ENCODE data around the gene SCLY. TPM values are rescaled to one million over a fixed set of nuclear protein-coding genes. Genes with fewer than 3 reads are reported as not detected.

Gene SCLY
- total and polyA plus RNA-seq, 2 of the 13 experiments (the other 11 are each of a cell fraction or from before 2014, with no cell fraction given) = 27.9 to 38.6 TPM

DNA sequence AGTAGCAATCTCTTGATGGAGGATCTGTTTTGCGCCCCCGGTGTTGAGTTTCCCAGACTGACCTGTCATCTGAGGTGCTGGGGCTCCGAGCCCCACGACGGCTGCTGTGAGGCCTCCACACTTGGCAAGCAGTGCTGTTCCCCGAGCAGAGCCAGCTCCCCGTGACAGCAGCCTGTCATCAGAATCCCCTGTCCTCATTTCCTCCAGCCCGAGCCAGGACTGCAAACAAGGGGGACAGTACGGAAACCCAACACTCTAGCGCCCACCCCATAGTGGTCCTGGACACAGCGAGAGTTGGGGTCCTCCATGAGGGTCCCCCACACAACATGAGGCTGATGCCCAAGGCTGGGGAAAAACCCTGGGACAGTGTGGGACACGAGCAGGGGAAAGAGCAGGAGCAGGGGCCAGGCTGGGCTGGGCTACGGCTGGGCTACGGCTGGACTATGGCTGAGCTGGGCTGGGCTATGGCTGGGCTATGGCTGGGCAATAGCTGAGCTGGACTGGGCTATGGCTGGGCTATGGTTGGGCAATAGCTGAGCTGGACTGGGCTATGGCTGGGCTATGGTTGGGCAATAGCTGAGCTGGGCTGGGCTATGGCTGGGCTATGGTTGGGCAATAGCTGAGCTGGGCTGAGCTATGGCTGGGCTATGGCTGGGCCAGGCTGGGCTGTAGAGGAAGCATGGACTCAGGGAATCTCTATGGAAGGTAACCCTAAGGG lies 76.2 kb downstream of the SCLY start (continued):
- TF ChIP-seq, protein P1, sequence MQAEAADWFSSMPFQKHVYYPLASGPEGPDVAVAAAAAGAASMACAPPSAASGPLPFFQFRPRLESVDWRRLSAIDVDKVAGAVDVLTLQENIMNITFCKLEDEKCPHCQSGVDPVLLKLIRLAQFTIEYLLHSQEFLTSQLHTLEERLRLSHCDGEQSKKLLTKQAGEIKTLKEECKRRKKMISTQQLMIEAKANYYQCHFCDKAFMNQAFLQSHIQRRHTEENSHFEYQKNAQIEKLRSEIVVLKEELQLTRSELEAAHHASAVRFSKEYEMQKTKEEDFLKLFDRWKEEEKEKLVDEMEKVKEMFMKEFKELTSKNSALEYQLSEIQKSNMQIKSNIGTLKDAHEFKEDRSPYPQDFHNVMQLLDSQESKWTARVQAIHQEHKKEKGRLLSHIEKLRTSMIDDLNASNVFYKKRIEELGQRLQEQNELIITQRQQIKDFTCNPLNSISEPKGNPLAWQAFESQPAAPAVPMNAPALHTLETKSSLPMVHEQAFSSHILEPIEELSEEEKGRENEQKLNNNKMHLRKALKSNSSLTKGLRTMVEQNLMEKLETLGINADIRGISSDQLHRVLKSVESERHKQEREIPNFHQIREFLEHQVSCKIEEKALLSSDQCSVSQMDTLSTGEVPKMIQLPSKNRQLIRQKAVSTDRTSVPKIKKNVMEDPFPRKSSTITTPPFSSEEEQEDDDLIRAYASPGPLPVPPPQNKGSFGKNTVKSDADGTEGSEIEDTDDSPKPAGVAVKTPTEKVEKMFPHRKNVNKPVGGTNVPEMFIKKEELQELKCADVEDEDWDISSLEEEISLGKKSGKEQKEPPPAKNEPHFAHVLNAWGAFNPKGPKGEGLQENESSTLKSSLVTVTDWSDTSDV (CRISPR knock-in tag; IDR thresholded peaks at IDR 0.05) = no peak
- TF ChIP-seq KLF12 (CRISPR knock-in tag; IDR thresholded peaks at IDR 0.05; ENCODE audit: borderline replicate concordance) (no peak), KAT2B (IDR thresholded peaks at IDR 0.05; ENCODE audit: borderline replicate concordance, low read depth, low read length) (no peak), ZNF296 (CRISPR knock-in tag; conservative IDR thresholded peaks at IDR 0.05) (no peak), EP300 (IDR thresholded peaks at IDR 0.05; ENCODE audit: low read depth in 2 of 2, low read length in 2 of 2) (peak in 1 of 2 experiments; percentile 97; a peak in 1 of 4 replicates), EP300 (CRISPR knock-in tag; IDR thresholded peaks at IDR 0.05; ENCODE audit: borderline replicate concordance) (no peak; the same call in 1 of the 2 replicates), ZBTB8A (CRISPR knock-in tag; IDR thresholded peaks at IDR 0.05; ENCODE audit: borderline replicate concordance, low read depth) (peak; percentile 83; the same call in 1 of the 2 replicates), ASH2L (IDR thresholded peaks at IDR 0.05; ENCODE audit: insufficient read length, low read depth, low read length) (no peak), FOXP1 (IDR thresholded peaks at IDR 0.05) (no peak), FOXP1 (CRISPR knock-in tag; IDR thresholded peaks at IDR 0.05) (no peak), MLLT10 (CRISPR knock-in tag; IDR thresholded peaks at IDR 0.05) (no peak), ZFP62 (CRISPR knock-in tag; IDR thresholded peaks at IDR 0.05) (no peak), TBL1XR1 (IDR thresholded peaks at IDR 0.05; ENCODE audit: borderline replicate concordance, low read length, partially characterized antibody) (peak; percentile 95), SRY (CRISPR knock-in tag; IDR thresholded peaks at IDR 0.05) (no peak), ZNF792 (CRISPR knock-in tag; IDR thresholded peaks at IDR 0.05) (no peak), JUND (CRISPR knock-in tag; IDR thresholded peaks at IDR 0.05) (peak; percentile 70; the same call in 1 of the 2 replicates), ZFAT (CRISPR knock-in tag; conservative IDR thresholded peaks at IDR 0.05) (no peak), ZNF343 (CRISPR knock-in tag; IDR thresholded peaks at IDR 0.05) (peak; percentile 24; the same call in 1 of the 2 replicates), RORA (CRISPR knock-in tag; IDR thresholded peaks at IDR 0.05) (no peak), ZNF33A (CRISPR knock-in tag; IDR thresholded peaks at IDR 0.05; ENCODE audit: borderline replicate concordance) (no peak), ZNF234 (CRISPR knock-in tag; conservative IDR thresholded peaks at IDR 0.05) (no peak), ZNF44 (CRISPR knock-in tag; IDR thresholded peaks at IDR 0.05) (no peak), GABPB1 (CRISPR knock-in tag; IDR thresholded peaks at IDR 0.05) (no peak), KLF13 (CRISPR knock-in tag; IDR thresholded peaks at IDR 0.05) (no peak)
- TF ChIP-seq, protein P2, sequence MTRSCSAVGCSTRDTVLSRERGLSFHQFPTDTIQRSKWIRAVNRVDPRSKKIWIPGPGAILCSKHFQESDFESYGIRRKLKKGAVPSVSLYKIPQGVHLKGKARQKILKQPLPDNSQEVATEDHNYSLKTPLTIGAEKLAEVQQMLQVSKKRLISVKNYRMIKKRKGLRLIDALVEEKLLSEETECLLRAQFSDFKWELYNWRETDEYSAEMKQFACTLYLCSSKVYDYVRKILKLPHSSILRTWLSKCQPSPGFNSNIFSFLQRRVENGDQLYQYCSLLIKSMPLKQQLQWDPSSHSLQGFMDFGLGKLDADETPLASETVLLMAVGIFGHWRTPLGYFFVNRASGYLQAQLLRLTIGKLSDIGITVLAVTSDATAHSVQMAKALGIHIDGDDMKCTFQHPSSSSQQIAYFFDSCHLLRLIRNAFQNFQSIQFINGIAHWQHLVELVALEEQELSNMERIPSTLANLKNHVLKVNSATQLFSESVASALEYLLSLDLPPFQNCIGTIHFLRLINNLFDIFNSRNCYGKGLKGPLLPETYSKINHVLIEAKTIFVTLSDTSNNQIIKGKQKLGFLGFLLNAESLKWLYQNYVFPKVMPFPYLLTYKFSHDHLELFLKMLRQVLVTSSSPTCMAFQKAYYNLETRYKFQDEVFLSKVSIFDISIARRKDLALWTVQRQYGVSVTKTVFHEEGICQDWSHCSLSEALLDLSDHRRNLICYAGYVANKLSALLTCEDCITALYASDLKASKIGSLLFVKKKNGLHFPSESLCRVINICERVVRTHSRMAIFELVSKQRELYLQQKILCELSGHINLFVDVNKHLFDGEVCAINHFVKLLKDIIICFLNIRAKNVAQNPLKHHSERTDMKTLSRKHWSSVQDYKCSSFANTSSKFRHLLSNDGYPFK (CRISPR knock-in tag; IDR thresholded peaks at IDR 0.05; ENCODE audit: borderline replicate concordance) = peak; percentile 40; the same call in 1 of the 2 replicates
